Kidney epithelial cell (primary cell): ENCODE results near the gene LEFTY1. TPM values are rescaled to one million over a fixed set of nuclear protein-coding genes. Genes with fewer than 3 reads are reported as not detected.

ENCODE experiments used
- DNase-seq: peaks from one replicate; pipeline ENCODE4 v3.0.0-alpha.2; 2010; ENCODE audit warnings: low read depth
- H3K27me3 ChIP-seq: 2 replicates; pipeline ENCODE4 v1.6.0; 2011; ENCODE audit warnings: low read length; ENCODE audit not compliant: control insufficient read depth, insufficient read depth
- H3K36me3 ChIP-seq: 2 replicates; pipeline ENCODE4 v1.5.1; 2011; ENCODE audit warnings: low read length; ENCODE audit not compliant: control insufficient read depth, insufficient read depth
- H3K4me3 ChIP-seq: 2 replicates; pipeline ENCODE4 v1.5.1; 2011; ENCODE audit warnings: low read depth, mild to moderate bottlenecking, control low read depth, low read length
- total RNA-seq: library from RNA; depleted of rRNA; stranded (reverse); fragments of >200 nt; gene quantifications from 2 replicates; pipeline ENCODE4 v1.2.3, GENCODE V29; 2015
- TF ChIP-seq, protein P1 (sequence below): IDR thresholded peaks from 2 replicates; pipeline ENCODE4 v1.5.1; 2011; ENCODE audit warnings: mild to moderate bottlenecking, moderate library complexity, low read length, control low read depth, inconsistent platforms; ENCODE audit not compliant: insufficient read depth, poor library complexity, severe bottlenecking

Gene LEFTY1
- total RNA-seq, 1 donor from 2014 or later = not detected

DNA sequence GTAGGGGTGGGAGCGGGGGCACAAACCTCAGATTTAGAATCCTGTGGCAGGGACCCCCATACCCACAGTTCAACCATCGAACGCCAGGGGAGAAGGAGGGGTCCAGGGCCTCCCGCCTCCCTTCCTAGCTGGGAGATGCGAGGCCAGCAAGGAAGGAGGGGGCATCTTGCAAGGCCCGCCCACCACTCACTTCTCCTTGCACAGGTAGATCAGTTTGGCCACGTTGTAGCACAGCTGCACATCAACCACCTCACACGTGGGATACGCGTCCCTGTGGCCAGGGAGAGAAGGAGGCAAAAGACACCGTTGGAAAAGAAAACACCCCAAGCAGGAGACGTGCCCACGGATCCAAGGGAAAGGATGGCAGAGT lies 26.4 kb downstream of the LEFTY1 start:
- TF ChIP-seq, protein P1, sequence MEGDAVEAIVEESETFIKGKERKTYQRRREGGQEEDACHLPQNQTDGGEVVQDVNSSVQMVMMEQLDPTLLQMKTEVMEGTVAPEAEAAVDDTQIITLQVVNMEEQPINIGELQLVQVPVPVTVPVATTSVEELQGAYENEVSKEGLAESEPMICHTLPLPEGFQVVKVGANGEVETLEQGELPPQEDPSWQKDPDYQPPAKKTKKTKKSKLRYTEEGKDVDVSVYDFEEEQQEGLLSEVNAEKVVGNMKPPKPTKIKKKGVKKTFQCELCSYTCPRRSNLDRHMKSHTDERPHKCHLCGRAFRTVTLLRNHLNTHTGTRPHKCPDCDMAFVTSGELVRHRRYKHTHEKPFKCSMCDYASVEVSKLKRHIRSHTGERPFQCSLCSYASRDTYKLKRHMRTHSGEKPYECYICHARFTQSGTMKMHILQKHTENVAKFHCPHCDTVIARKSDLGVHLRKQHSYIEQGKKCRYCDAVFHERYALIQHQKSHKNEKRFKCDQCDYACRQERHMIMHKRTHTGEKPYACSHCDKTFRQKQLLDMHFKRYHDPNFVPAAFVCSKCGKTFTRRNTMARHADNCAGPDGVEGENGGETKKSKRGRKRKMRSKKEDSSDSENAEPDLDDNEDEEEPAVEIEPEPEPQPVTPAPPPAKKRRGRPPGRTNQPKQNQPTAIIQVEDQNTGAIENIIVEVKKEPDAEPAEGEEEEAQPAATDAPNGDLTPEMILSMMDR = no peak
- DNase-seq = no peak
- H3K27me3 ChIP-seq = no peaks in the 10 kb centered on the region
- H3K4me3 ChIP-seq = no peak overlapping the region
- H3K36me3 ChIP-seq = peaks cover 3% of the 10 kb centered on the region

DNA sequence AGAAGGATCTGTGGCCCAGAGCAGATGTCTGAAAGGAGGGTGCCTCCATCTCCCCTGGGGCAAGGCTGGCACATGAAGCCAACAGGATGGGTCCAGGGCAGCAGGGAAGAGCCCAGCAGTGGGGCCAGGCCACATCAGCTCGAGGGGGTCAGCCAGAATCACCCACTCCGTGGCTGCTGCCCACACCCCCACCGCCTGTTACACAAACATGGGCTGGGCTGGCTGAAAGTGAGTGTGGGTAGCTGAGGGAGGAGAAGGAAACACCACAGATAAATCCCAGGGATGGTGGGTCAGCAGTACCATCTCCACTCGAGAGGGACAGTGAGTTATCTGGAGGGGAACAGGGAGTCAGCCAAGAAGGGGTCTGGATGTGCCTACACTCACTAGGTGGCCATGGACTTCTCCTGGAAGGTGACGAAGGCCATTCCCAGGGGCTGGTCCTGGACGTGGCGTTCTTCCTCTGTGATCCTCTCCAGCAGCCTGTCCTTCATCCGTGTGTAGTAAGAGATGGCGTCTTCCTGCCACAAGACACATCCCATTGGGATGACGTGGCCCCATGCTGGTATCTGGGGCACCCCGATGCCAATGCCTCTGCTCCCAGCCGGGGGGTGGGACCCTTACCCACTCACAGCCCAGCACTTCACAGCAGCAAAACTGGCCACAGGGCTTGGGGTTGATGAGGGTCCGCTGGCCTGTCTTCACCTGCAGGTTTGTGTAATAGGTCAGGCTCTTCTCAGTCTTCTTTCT lies 26.9 kb downstream of the LEFTY1 start:
- H3K27me3 ChIP-seq = no peaks in the 10 kb centered on the region
- peaks cover 3% of the 10 kb centered on the region for H3K36me3 ChIP-seq
- TF ChIP-seq, protein P1 = no peak
- no peak overlapping the region for H3K4me3 ChIP-seq
- DNase-seq = no peak

DNA sequence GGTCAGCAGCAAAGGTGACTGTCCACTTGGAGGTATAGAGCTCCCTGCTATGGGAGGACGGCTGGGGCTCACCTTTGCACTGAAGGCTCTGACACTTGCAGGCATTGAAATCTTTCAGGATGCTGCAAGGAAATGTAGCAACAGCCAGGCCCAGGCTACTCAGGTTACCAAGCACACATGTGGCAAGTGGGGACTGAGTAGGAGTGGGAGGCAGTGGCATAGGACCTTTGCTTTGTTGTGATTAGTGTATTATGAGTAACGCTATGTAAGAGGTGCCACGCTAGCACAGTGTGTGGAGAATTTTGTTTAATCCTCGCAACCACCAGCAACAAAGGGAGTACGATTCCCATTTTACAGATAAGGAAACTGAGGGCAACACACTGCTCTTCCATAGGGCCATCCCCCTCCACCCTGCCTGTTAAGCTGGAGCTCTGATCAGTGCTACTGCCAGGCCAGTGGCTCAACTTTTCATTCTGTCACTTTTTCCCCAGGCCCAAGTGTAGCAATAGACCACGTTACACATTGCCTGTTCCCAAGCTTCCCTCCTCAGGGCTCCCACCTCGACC lies 28.0 kb downstream of the LEFTY1 start:
- no peaks in the 10 kb centered on the region for H3K27me3 ChIP-seq
- no peak for DNase-seq
- TF ChIP-seq, protein P1 = no peak
- no peak overlapping the region for H3K4me3 ChIP-seq
- H3K36me3 ChIP-seq = peaks cover 2% of the 10 kb centered on the region

DNA sequence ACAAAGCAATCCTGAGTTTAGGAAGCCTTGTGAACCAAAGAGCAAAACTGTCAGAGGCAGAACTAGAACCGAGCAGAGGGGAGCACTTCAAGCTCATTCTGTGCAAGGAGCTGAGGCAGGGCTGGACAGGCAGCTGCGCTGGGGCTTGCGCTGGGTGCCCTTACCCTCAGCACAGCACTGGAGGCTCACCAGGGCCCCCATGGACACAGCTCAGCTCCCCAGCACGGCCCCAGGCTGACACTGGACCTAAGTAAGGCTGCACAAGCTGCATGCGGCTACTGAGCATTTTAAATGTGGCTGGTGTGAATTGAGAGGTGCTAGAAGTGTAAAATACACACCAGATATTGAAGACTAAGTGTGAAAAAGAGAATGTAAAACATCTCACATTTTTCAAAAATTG lies 28.8 kb downstream of the LEFTY1 start:
- DNase-seq = no peak
- Histone ChIP-seq H3K27me3 (no peaks in the 10 kb centered on the region), H3K36me3 (peaks cover 2% of the 10 kb centered on the region), H3K4me3 (no peak overlapping the region)
- TF ChIP-seq, protein P1 = no peak

DNA sequence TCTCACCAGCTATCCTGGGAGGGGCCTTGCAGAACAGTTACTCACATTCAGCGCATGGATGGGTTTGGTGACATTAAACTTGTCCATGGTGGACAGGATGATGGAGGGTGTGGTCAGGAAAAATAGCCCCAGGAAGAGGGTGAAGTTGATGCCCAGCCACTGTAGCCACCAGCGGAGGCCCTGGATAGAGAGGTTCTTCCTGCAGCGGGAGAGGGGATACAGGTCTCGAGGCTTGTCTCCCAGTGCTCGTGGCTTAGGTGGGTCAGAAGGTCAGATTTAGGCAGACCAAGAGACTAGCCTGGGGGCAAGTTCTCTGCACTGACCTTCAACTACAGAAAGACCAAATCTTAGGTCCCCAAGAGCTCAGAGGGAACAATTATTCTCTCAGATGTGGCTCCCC lies 29.8 kb downstream of the LEFTY1 start:
- TF ChIP-seq, protein P1 = no peak
- Histone ChIP-seq H3K4me3 (no peak overlapping the region), H3K36me3 (peaks cover 2% of the 10 kb centered on the region), H3K27me3 (no peaks in the 10 kb centered on the region)
- DNase-seq = no peak

DNA sequence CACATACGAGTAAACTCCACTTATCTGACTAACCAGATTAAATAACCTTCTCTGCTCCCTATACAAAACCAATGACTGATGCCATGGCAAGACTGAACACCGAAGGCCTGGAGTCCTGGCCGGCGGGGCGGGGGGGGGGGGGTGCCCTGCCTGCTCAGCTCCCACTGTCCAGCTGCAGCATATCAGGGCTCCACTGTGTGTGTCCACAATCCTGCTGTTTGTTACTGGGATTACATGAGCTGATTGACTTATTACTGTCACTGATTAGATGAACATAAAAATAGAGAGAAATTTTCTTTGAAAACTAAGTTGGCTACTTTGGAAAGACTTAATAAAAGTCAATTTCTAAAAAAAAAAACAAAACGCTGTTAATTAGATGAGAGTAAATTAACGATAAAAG lies 31.7 kb downstream of the LEFTY1 start:
- DNase-seq = no peak
- peaks cover 5% of the 10 kb centered on the region for H3K36me3 ChIP-seq
- TF ChIP-seq, protein P1 = no peak
- H3K4me3 ChIP-seq = no peak overlapping the region
- no peaks in the 10 kb centered on the region for H3K27me3 ChIP-seq
